Upper lobe of left lung (tissue), 6 donors: ENCODE results near the gene METTL27. TPM values are rescaled to one million over a fixed set of nuclear protein-coding genes. Genes with fewer than 3 reads are reported as not detected.
"Not testable (repeated sequence)": the region's sequence is repeated elsewhere in the genome, so short reads cannot be mapped to it uniquely, and the experiment has no call there.

Experiments used
- ATAC-seq, 2 donors: fragments of 200-7000 bp; cut with Tn5 transposase; one replicate each; pipeline ENCODE4 v1.9.1; 2022; ENCODE audit warnings: mild to moderate bottlenecking in 2 of 2, moderate library complexity in 2 of 2; ENCODE audit not compliant: low FRiP score in 2 of 2
- DNase-seq, 2 donors: peaks; one replicate each; pipeline ENCODE4 v3.0.0-alpha.2; 2019 to 2020
- H3K27ac ChIP-seq, 4 donors: fragments of 200-600 bp; sonication (generic); one replicate each; pipeline ENCODE4 v1.5.1; 2016 to 2019
- H3K27me3 ChIP-seq, 4 donors: fragments of 200-600 bp; sonication (generic); one replicate each; pipeline ENCODE4 v1.5.1; 2017 to 2019
- H3K36me3 ChIP-seq, 4 donors: fragments of 200-600 bp; sonication (generic); one replicate each; pipeline ENCODE4 v1.5.1; 2016 to 2019
- H3K4me1 ChIP-seq, 4 donors: fragments of 200-600 bp; sonication (generic); one replicate each; pipeline ENCODE4 v1.5.1; 2018 to 2019
- H3K4me3 ChIP-seq, 4 donors: fragments of 200-600 bp; sonication (generic); one replicate each; pipeline ENCODE4 v1.5.1; 2017 to 2019; ENCODE audit warnings: mild to moderate bottlenecking in 2 of 4, moderate library complexity in 1 of 4
- H3K9me3 ChIP-seq, 4 donors: fragments of 200-600 bp; sonication (generic); one replicate each; pipeline ENCODE4 v1.5.1; 2018 to 2019
- EP300 ChIP-seq, 4 donors: sonication (generic); formaldehyde crosslinking; IDR thresholded peaks; one replicate each; pipeline ENCODE4 v1.5.1; 2017; ENCODE audit warnings: antibody characterized with exemption in 4 of 4, control low read depth in 2 of 4
- POLR2A ChIP-seq, 4 donors: fragments of 450-650 bp; IDR thresholded peaks; one replicate each; pipeline ENCODE4 v1.5.1; 2016 to 2017; ENCODE audit warnings: antibody characterized with exemption in 4 of 4, mild to moderate bottlenecking in 2 of 4
- POLR2AphosphoS5 ChIP-seq, 2 donors: sonication (generic); formaldehyde crosslinking; IDR thresholded peaks; one replicate each; pipeline ENCODE4 v1.5.1; 2017; ENCODE audit warnings: antibody characterized with exemption in 2 of 2
- WGBS, 2 donors: methylation state at CpG; one replicate each; pipeline ENCODE4 v1.1.5; 2017 to 2018; 5-methylcytosine and 5-hydroxymethylcytosine counted together
- total RNA-seq, 6 donors: library from RNA; depleted of rRNA in 4 of 6; stranded (reverse); fragments of >200 nt in 4 of 6; gene quantifications; one replicate each; pipeline versions ENCODE4 v1.1.0 to v1.2.1, GENCODE V29; 2016 to 2021
- TF ChIP-seq, protein P1 (sequence below), 6 experiments: fragments of 450-650 bp in 4 of 6; fragments of 200-600 bp in 2 of 6; sonication (generic) in 2 of 6; IDR thresholded peaks; one replicate each; pipeline ENCODE4 v1.5.1; 2016 to 2019; ENCODE audit warnings: antibody characterized with exemption in 6 of 6
- donor health status: DM: no; HTN: no; CAD: no; lungs with moderate emphysema.
- donor health status: DM: no; HTN: yes; CAD: no; lungs with severe emphysema.

Gene METTL27
- total RNA-seq, 6 donors from 2014 or later: 3.0 to 23.0 (median 7.2) TPM

- 72 to 78% methylated on average over 13 to 15 of the region's 15 CpGs for WGBS, 2 donors
- Histone ChIP-seq H3K27ac (no peak overlapping the region), H3K4me3 (no peak overlapping the region), H3K4me1 (peaks cover 11 to 34% (median 17%) of the 10 kb centered on the region in 4 donors), H3K9me3 (no peaks in the 10 kb centered on the region), H3K36me3 (no peaks in the 10 kb centered on the region), H3K27me3 (no peaks in the 10 kb centered on the region)
- ATAC-seq (peak; percentile 35 to 93), DNase-seq (peak in 1 of 2 donors; percentile 24)
- TF ChIP-seq POLR2A (IDR thresholded peaks at IDR 0.05): no peak
- TF ChIP-seq, protein P1, sequence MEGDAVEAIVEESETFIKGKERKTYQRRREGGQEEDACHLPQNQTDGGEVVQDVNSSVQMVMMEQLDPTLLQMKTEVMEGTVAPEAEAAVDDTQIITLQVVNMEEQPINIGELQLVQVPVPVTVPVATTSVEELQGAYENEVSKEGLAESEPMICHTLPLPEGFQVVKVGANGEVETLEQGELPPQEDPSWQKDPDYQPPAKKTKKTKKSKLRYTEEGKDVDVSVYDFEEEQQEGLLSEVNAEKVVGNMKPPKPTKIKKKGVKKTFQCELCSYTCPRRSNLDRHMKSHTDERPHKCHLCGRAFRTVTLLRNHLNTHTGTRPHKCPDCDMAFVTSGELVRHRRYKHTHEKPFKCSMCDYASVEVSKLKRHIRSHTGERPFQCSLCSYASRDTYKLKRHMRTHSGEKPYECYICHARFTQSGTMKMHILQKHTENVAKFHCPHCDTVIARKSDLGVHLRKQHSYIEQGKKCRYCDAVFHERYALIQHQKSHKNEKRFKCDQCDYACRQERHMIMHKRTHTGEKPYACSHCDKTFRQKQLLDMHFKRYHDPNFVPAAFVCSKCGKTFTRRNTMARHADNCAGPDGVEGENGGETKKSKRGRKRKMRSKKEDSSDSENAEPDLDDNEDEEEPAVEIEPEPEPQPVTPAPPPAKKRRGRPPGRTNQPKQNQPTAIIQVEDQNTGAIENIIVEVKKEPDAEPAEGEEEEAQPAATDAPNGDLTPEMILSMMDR (IDR thresholded peaks at IDR 0.05): no peak
- no peak for TF ChIP-seq POLR2AphosphoS5 (IDR thresholded peaks at IDR 0.05)
- TF ChIP-seq EP300 (IDR thresholded peaks at IDR 0.05): no peak
Measured at GRCh38 chr7:73822319-73823173, 19.8 kb downstream of the METTL27 start.

DNA sequence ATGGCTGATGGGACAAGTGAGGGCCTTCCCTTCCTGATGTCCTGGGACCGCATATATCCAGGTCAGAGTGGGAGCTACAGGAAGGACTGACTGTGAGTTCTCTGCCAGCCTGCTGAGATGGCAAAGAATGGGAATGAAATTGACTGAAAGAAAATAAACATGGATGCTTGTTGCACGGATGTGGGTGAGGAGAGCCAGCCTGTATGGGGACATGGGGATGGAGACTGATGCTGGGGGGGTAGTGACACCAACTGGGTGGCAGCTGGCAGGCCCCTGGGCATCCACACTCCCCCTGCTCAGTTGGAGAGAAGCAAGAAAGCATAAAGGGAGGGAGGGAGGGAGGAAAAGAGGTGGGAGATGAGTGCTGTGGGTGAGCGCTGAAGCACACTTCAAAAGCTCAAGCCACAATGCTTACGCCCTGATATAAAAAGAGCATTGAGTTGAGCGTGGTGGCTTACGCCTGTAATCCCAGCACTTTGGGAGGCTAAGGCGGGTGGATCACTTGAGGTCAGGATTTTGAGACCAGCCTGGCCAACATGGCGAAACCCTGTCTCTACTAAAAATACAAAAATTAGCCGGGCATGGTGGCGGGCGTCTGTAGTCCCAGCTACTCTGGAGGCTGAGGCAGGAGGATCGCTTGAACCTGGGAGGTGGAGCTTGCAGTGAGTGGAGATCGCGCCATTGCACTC lies 20.6 kb downstream of the METTL27 start:
- H3K4me1 ChIP-seq: peaks cover 3 to 26% (median 9%) of the 10 kb centered on the region in 4 donors
- 88 to 96% methylated on average over 14 of the region's 14 CpGs for WGBS, 2 donors
- H3K27me3 ChIP-seq, H3K9me3 ChIP-seq, H3K36me3 ChIP-seq, H3K4me3 ChIP-seq, ATAC-seq, H3K27ac ChIP-seq: not testable (repeated sequence)
- DNase-seq: peak in 1 of 2 donors; percentile 8

- WGBS, 2 donors: 87 to 93% methylated on average over 7 of the region's 7 CpGs
- DNase-seq: no peak
- Histone ChIP-seq H3K4me3 (no peak overlapping the region), H3K9me3 (no peaks in the 10 kb centered on the region), H3K4me1 (peaks cover 0 to 12% (median 0%) of the 10 kb centered on the region in 4 donors), H3K27me3 (no peaks in the 10 kb centered on the region), H3K36me3 (no peaks in the 10 kb centered on the region), H3K27ac (no peak overlapping the region)
- TF ChIP-seq POLR2AphosphoS5 (IDR thresholded peaks at IDR 0.05): no peak
- TF ChIP-seq EP300 (IDR thresholded peaks at IDR 0.05): no peak
- TF ChIP-seq POLR2A (IDR thresholded peaks at IDR 0.05): no peak
- TF ChIP-seq, protein P1 (IDR thresholded peaks at IDR 0.05): no peak
- ATAC-seq: no peak
Measured at GRCh38 chr7:73820013-73820412, 22.3 kb downstream of the METTL27 start.

DNA sequence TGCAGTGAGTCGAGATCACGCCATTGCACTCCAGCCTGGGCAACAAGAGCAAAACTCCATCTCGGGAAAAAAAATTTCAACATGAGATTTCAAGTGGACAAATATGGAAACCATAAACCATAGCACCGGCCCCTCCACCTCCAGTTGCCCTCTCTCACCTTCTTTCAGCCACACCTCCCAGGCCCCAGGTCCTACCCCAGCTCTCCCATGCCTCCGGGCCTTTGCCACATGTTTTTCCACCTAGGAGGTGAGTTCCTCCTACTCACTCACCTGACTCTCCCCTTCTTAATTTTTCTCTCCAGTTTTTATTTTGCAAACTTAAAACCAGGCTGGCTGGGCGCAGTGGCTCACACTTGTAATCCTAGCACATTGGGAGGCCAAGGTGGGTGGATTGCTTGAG lies 25.2 kb downstream of the METTL27 start:
- 89 to 95% methylated on average over 6 of the region's 6 CpGs for WGBS, 2 donors
- DNase-seq: peak in 1 of 2 donors; percentile 8

DNA sequence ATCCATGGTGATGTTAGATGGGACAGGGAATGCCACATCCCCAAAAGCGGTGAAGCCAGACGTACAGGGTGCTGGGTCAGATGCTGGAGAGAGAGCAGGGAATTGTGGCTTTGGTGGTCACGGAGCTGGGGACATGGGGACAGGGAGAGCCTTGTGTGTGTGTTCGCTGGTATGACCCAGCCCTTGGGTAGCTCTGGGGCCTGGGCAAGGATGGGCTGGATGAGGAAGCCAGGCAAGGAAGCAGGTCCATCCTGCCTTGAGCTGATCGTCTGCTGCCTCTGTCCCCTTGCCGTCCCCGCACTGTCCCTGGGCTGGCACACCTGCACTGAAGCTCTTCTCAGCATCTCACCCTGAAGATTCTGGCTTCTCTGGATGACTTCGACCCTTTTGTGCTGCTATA lies 26.9 kb downstream of the METTL27 start:
- Histone ChIP-seq H3K36me3 (no peaks in the 10 kb centered on the region), H3K4me3 (no peak overlapping the region), H3K27me3 (no peaks in the 10 kb centered on the region), H3K4me1 (peaks cover 0 to 7% (median 0%) of the 10 kb centered on the region in 4 donors), H3K9me3 (no peaks in the 10 kb centered on the region), H3K27ac (no peak overlapping the region)
- no peak for TF ChIP-seq POLR2A (IDR thresholded peaks at IDR 0.05)
- TF ChIP-seq POLR2AphosphoS5 (IDR thresholded peaks at IDR 0.05): no peak
- TF ChIP-seq EP300 (IDR thresholded peaks at IDR 0.05): no peak
- TF ChIP-seq, protein P1 (IDR thresholded peaks at IDR 0.05): no peak
- DNase-seq: peak in 1 of 2 donors; percentile 17
- WGBS, 2 donors: 82 to 84% methylated on average over 7 to 8 of the region's 8 CpGs
- ATAC-seq: no peak

More for the DNA sequence above, 25.2 kb downstream of the METTL27 start:
- no peak overlapping the region for H3K4me3 ChIP-seq
- peaks cover 0 to 4% (median 0%) of the 10 kb centered on the region in 4 donors for H3K4me1 ChIP-seq
- H3K9me3 ChIP-seq: no peaks in the 10 kb centered on the region
- TF ChIP-seq POLR2A (IDR thresholded peaks at IDR 0.05) (no peak), POLR2AphosphoS5 (IDR thresholded peaks at IDR 0.05) (no peak), EP300 (IDR thresholded peaks at IDR 0.05) (no peak)
- TF ChIP-seq, protein P1 (IDR thresholded peaks at IDR 0.05): no peak
- no peak overlapping the region for H3K27ac ChIP-seq
- H3K36me3 ChIP-seq: no peaks in the 10 kb centered on the region
- ATAC-seq: no peak
- H3K27me3 ChIP-seq: no peaks in the 10 kb centered on the region
